ENCODE measurements around the gene LRRC8B. TPM values are rescaled to one million over a fixed set of nuclear protein-coding genes. Genes with fewer than 3 reads are reported as not detected.

The LRRC8B gene
- total and polyA plus RNA-seq, 2 experiments from 2014 or later: 4.6 to 5.1 TPM

DNA sequence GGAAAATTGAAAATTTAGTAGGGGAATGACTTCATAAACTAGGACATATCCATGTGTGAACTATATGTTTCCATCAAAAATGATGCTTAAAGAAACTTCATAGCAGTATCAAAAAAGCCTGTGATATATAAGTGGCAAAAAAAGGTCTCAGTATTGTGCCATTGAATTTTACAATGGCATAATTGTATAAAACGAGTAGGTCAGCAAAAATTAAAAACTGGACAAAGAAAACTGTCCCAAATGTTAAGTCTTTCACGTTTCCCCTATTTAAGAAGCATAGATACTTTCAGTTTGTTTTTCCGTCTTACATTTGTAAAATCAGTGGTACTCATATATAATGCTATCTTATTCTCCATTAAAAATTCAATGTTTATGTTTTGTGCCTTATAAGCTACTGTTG is 43.2 kb downstream of the LRRC8B start:
- H3K79me2 ChIP-seq: no peaks in the 10 kb centered on the region
- H2AFZ ChIP-seq: no peak overlapping the region
- no peak overlapping the region for H3K4me3 ChIP-seq
- no peaks in the 10 kb centered on the region for H3K9me3 ChIP-seq (ENCODE audit: low read depth)
- 74% methylated on average over 3 of the region's 3 CpGs for WGBS (ENCODE audit: low lambda C conversion rate, missing lambda C conversion rate)
- H4K20me1 ChIP-seq (ENCODE audit: insufficient read depth, poor library complexity, severe bottlenecking): no peaks in the 10 kb centered on the region
- H3K27ac ChIP-seq: no peak overlapping the region
- no peaks in the 10 kb centered on the region for H3K36me3 ChIP-seq (replicated peaks; ENCODE audit: insufficient read depth, low read depth)
- DNase-seq (ENCODE audit: low spot score): no peak
- TF ChIP-seq EZH2 (IDR thresholded peaks at IDR 0.05; ENCODE audit: borderline replicate concordance) (no peak), EZH2phosphoT487 (IDR thresholded peaks at IDR 0.05; ENCODE audit: low read depth, severe bottlenecking, unreplicated experiment) (no peak)
- TF ChIP-seq, protein P1, sequence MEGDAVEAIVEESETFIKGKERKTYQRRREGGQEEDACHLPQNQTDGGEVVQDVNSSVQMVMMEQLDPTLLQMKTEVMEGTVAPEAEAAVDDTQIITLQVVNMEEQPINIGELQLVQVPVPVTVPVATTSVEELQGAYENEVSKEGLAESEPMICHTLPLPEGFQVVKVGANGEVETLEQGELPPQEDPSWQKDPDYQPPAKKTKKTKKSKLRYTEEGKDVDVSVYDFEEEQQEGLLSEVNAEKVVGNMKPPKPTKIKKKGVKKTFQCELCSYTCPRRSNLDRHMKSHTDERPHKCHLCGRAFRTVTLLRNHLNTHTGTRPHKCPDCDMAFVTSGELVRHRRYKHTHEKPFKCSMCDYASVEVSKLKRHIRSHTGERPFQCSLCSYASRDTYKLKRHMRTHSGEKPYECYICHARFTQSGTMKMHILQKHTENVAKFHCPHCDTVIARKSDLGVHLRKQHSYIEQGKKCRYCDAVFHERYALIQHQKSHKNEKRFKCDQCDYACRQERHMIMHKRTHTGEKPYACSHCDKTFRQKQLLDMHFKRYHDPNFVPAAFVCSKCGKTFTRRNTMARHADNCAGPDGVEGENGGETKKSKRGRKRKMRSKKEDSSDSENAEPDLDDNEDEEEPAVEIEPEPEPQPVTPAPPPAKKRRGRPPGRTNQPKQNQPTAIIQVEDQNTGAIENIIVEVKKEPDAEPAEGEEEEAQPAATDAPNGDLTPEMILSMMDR (IDR thresholded peaks at IDR 0.05; ENCODE audit: poor library complexity): no peak
- no peak overlapping the region for H3K4me2 ChIP-seq
- H3K4me1 ChIP-seq (ENCODE audit: insufficient read depth): no peaks in the 10 kb centered on the region
- H3K27me3 ChIP-seq: no peaks in the 10 kb centered on the region
- H3K9me2 ChIP-seq (replicated peaks; ENCODE audit: insufficient read depth): no peaks in the 10 kb centered on the region

DNA sequence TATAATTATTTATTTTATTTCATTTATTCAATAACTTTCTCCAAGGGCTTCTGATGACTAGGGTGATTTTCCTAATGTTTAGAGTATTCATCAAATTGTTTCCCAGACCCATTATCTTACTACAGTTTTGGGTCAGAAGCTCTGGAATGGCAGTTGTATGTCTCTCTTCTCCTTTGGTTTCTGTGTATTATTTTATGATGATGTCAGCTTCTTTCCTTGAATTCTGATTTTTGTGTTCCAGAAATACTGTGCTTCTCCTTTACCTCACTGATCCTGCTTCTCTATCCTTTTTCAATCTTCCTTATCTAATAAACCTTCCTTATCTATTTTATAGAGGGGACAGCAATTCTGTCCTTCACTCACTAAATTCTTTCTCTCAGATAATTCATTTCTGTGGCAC is 48.8 kb downstream of the LRRC8B start:
- Histone ChIP-seq H3K27me3 (no peaks in the 10 kb centered on the region), H3K9me3 (ENCODE audit: low read depth) (no peaks in the 10 kb centered on the region), H3K27ac (no peak overlapping the region), H3K9me2 (replicated peaks; ENCODE audit: insufficient read depth) (no peaks in the 10 kb centered on the region), H3K36me3 (replicated peaks; ENCODE audit: insufficient read depth, low read depth) (no peaks in the 10 kb centered on the region), H3K4me1 (ENCODE audit: insufficient read depth) (no peaks in the 10 kb centered on the region), H3K79me2 (no peaks in the 10 kb centered on the region), H3K4me2 (no peak overlapping the region), H2AFZ (no peak overlapping the region), H4K20me1 (ENCODE audit: insufficient read depth, poor library complexity, severe bottlenecking) (no peaks in the 10 kb centered on the region), H3K4me3 (no peak overlapping the region)
- TF ChIP-seq, protein P1 (IDR thresholded peaks at IDR 0.05; ENCODE audit: poor library complexity): no peak
- no peak for TF ChIP-seq EZH2 (IDR thresholded peaks at IDR 0.05; ENCODE audit: borderline replicate concordance)
- no peak for TF ChIP-seq EZH2phosphoT487 (IDR thresholded peaks at IDR 0.05; ENCODE audit: low read depth, severe bottlenecking, unreplicated experiment)
- DNase-seq (ENCODE audit: low spot score): no peak

DNA sequence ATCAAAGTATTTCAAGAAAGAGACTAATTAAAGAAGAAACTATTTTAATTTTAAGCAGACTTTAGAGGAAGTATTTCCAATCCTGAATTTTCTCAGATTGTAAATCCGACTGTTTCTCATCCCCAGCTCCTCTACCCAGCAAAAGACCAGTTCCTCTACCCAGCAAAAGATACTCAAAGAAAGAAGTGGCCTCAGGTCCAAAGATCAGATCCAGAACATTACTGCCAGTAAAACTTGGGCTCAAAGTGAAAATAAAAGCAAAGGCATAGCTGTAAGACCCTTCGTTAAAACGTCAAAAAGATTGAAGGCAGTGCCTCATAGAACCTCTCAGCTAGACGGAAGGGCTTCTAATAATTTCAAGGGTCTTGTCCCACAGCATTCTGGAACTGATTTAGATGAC is 50.0 kb downstream of the LRRC8B start:
- 79% methylated on average over 4 of the region's 4 CpGs for WGBS (ENCODE audit: low lambda C conversion rate, missing lambda C conversion rate)
- no peak overlapping the region for H3K27ac ChIP-seq
- no peak for DNase-seq (ENCODE audit: low spot score)

More for the DNA sequence above, 50.0 kb downstream of the LRRC8B start:
- Histone ChIP-seq H3K79me2 (no peaks in the 10 kb centered on the region), H3K4me1 (ENCODE audit: insufficient read depth) (no peaks in the 10 kb centered on the region), H3K4me3 (no peak overlapping the region), H3K9me3 (ENCODE audit: low read depth) (no peaks in the 10 kb centered on the region), H3K36me3 (replicated peaks; ENCODE audit: insufficient read depth, low read depth) (no peaks in the 10 kb centered on the region), H4K20me1 (ENCODE audit: insufficient read depth, poor library complexity, severe bottlenecking) (no peaks in the 10 kb centered on the region), H3K9me2 (replicated peaks; ENCODE audit: insufficient read depth) (no peaks in the 10 kb centered on the region), H3K27me3 (no peaks in the 10 kb centered on the region), H2AFZ (no peak overlapping the region), H3K4me2 (no peak overlapping the region)
- TF ChIP-seq, protein P1 (IDR thresholded peaks at IDR 0.05; ENCODE audit: poor library complexity): no peak
- TF ChIP-seq EZH2 (IDR thresholded peaks at IDR 0.05; ENCODE audit: borderline replicate concordance) (no peak), EZH2phosphoT487 (IDR thresholded peaks at IDR 0.05; ENCODE audit: low read depth, severe bottlenecking, unreplicated experiment) (no peak)

All from hepatocyte (in vitro differentiated cells).